Measurements from ENCODE around the gene ABCA9.
"Not testable (repeated sequence)": the region's sequence is repeated elsewhere in the genome, so short reads cannot be mapped to it uniquely, and the experiment has no call there.

The ABCA9 gene

DNA sequence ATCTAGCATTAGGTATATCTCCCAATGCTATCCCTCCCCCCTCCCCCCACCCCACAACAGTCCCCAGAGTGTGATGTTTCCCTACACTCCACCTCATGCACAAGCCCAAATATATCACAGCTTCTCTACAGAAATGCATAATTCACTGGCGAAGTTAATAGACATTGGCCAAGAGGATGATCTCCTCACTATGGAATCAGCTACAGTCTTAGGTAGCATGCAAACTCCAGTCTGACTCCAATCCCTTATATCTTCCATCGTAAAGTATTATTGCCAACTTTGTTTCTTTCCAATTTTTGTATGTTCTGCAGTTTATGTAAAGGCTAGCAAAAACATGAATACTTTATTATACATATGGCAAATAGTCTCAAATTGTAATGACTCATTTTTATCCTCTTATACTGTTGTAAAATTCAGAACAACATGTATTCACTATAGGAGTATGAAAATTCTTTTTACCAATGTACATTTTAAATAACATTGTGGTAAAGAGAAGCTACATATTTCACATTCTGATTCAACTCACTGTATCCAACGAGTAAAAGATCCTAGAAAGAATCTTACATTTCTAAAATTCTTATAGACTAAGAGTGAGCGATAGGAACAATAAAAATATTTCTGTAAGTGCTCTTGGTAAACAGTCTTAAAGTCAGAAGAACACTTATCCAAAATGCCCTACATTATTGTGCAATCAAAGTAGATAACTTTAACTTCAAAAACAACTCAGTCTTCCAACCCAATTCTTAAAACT, 106.4 kb downstream of the ABCA9 start:
- no peak for DNase-seq

DNA sequence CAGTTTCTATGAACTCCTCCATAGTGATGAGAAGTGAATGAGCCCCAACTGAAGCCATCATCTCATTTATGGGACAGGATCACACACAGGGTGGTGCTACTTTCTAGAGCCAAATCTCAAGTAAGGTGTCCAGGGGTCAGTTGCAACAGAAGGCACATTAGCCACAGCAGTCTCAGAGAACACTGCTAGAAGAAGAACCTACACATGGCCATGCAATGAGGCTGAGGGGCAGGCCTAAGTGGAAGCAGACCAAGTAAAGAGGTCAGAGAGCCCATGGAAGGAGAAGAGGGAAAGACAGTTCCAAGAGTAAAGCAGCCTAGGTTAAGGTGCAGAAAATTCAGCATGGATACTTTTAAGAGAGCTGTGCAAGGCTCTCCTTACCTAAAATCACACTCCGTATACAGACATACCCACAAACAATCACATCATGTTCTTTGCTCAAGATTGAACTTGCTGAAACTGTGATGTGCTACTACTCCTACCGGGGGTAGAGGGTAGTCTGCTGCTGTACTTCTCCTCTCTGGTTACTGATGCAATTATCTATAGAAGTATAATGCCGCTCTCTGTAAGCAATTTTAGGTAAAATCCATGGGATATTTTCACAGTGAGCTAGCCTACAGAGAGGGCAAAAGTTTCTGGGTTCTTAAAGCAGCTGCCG, 107.3 kb downstream of the ABCA9 start:
- DNase-seq: no peak

- no peak for DNase-seq
These were observed 110.0 kb downstream of the ABCA9 start for GRCh38 chr17:68950725-68951124.

- DNase-seq: not testable (repeated sequence)
These were observed 112.9 kb downstream of the ABCA9 start for GRCh38 chr17:68947868-68948267.

DNA sequence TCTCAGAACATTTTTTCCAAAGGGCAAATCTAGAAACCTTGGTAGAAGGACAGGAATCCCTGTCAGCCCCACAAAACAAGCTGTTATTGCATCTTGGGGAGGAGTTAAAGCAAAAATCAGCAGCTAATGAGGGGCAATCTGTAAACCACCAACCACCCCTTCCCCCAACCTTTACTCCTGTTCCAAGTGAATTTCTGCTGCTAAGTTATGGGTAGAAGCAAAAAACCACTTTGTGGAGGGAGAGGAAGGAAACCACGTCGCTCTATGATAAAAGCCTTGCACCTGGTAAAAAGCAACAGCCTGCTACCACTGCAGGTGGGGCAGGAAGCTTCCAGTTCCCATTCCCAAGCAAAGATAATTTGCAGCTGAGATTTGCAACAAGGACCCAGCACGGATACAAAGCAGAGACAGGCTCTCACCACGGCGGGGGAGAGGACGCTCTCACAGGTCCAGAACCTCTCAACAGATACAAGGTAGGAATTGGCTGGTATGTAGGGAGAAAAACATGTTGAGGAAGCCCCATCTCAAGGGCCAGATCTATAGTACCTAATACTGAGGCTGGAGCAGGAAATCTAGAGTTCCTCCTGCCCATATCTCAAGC, 116.2 kb downstream of the ABCA9 start:
- no peak for DNase-seq

- DNase-seq: not testable (repeated sequence)
These were observed 116.9 kb downstream of the ABCA9 start for GRCh38 chr17:68943812-68944182.

DNA sequence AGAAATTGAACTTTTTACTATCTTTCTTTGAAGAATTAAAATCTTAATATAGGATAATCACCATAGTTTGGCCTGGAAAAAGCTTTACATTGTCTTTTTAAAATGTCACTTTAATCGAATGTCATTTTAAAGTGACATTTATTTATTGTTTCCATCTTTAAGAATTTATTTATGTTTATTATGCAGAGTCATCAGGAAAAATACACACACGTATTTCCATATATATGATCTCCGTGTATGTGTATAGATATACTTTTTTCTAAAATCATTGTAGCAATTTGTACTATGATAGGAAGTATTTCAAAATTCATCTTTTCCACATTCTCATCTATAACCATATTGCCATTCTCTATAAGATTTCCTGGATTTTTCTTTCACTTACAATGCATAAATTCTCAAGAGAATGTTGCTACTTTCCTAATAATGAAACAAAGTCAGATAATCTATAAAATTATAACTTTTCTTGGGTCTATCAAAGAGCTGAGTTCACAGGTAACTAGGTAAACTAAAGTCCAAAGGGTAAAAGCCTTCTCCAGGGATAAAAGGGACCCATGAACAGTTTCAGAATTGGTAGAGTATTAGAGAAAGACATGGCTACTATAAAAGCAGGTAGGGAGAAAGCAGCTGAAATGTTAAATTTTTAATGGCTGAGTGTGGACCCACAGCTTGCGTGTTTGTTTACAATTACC, 117.5 kb downstream of the ABCA9 start:
- no peak for DNase-seq

GRCh38 chr17:68942389-68942788, 118.3 kb downstream of the ABCA9 start:
- no peak for DNase-seq

GRCh38 chr17:68941761-68942160, 119.0 kb downstream of the ABCA9 start:
- DNase-seq: peak in 2 of 4 experiments; percentile 12 to 36

DNA sequence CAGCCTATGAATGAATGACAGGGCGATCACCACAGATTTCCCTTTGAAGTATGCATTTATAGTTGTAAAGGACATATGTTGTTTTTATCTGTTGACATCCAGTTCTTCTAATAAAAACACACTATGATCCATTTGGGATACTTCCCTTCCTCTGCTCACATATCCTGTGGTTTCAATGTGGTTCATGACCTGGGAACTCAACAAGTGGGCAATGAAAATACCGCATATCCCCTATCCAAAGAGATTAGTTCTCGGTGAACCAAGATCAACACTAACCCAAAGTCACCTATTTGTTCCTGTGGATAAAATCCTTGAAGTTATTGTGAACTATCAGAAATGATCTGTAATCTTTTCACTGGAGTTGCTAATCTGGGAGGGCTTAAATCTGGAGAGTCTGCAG, 121.5 kb downstream of the ABCA9 start:
- no peak for DNase-seq

DNA sequence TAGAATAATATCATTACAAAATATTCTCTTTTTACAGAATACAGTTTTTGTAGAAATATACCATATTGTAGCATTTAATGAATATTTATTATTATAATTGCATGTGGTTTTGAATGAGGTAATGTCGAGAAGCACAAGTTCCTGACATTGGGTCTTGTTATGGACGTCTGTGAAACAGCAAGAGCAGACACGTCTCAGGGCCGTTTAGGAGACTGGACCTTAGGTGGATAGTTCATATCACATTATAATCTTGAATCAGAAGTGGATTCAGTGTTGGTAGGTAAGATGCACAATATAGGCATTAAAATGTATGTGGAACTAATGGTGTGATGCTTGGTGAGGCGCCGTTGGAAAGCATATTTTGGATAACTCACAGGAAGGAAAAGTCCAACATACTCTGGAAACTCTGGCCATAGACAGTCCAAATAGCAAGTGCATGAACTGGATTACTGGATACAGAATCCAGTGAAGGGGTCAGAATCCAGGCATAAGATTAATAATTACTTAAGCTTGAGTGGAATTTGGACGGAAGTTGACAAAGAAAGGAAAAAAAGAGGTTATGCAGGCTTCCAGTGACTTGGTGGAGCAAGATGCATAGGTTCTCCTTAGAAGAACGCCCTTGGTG, 122.7 kb downstream of the ABCA9 start:
- no peak for DNase-seq

DNA sequence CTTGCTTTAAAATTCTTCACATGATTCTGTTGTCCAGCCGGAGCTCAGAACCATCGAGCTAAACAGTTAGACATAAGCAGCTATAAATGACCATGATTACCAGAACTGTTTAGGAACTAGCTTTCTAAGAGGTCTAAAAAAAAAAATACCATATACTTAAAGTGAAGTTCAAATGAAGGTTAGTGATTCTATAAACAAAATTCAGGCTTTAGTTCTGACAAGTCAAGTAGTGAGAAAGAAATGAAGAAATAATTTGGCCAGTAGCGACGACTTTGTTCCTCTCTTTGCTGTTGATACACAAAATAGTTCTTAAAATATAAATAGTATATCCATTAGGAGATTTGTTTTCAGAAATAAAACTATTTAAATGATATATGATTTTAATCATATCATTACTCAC, 133.2 kb downstream of the ABCA9 start:
- DNase-seq: no peak

DNA sequence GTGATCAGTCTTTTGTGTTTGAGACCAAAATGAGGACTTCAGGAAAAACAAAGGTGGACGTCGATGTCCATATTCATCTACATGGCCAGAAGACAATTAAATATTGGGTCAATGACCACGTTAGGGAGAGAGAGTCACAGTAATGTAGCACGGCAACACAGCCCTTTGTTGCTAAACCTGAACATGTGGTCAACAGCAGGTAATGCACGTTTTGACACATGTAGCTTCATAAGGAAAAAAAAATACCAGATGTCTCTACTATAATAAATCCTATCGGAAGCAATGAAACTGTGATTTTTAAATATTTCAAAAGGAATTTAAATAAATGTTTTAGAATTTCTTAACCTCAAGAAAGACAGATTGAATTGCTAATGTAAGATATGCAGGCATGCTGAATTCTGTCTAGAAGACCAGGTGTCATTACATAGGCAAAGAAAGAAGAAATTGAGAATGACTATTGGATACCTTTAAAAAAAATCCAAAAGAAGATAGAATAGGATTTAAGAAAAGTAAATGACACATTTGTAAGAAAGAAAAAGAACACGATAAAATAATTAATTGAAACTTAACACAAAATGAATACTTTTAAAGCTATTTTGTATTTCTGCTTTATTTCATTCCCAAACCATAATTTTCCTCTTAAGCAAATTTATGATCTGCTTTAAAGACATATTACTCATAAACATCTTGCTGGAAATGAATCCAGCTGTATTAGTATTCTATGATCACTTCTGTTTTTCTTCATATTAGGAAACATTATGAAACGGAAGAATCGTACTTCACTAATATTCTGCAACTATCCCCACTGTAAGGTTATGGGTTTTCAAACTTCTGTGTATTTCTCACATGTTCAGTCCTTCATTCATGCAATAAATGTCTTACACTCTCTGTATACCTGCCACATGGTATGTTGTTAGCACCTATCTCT, 135.7 kb downstream of the ABCA9 start:
- DNase-seq: peak in 2 of 4 experiments; percentile 51 to 62

All from suppressor macrophage (primary cell).